AG04449 (cell line): ENCODE data around the gene NAT14.

Source experiments
- CTCF ChIA-PET: fragments of 350-600 bp; formaldehyde crosslinking; extraction: SDS; loops from one replicate; lab custom pipeline; 2021; ENCODE audit warnings: antibody characterized with exemption; lab: Yijun Ruan, JAX
- POLR2A ChIA-PET: fragments of 400-600, 350-600 bp; formaldehyde crosslinking; extraction: SDS; loops from one replicate; lab custom pipeline; 2020; ENCODE audit warnings: antibody characterized with exemption, inconsistent platforms; lab: Yijun Ruan, JAX
- DNase-seq: peaks from one replicate; pipeline ENCODE4 v3.0.0-alpha.2; 2010; ENCODE audit warnings: low read depth, low spot score
- H3K4me3 ChIP-seq: 2 replicates; pipeline ENCODE4 v1.5.1; 2011; ENCODE audit warnings: low read depth, mild to moderate bottlenecking, control low read depth, low read length
- TF ChIP-seq, protein P1 (sequence below): IDR thresholded peaks from one replicate; pipeline ENCODE4 v1.5.1; 2011; ENCODE audit warnings: mild to moderate bottlenecking, moderate library complexity, low read length, control low read depth, inconsistent platforms; ENCODE audit not compliant: insufficient read depth; ENCODE audit errors: missing control alignments

The NAT14 gene

DNA sequence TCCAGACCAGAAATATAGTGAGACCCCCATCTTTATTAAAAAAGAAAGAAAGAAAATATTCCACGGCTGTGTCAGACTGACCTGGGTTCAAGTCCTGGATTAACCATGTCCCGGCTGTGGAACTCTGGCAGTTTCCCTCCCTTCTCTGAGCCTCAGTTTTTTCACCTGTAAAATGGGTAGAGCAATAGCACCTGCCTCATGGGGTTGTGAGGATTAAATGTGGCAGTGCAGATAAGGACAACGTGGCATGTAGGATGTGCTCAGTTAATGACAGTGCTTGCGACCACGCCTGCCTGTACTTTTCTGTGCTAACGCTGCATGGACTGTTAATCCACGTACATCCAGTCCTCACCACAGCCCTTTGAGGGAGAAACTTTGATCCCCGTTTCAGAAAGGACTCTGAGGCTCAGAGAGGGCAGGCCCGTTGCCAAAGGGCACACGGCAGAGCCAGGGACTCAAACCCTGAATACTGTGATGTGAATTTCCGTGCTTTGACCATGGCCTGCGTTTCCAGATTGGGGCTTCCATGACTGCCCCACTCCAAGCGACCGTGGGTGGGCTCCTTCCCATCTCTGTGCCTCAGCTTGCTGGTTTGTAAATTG is 35.8 kb downstream of the NAT14 start:
- ChIA-PET POLR2A (no interaction called here), CTCF (interaction anchor here (1.0 to 1.3 kb wide), 3 partner anchors 13 to 111 kb away, joined by 3 to 10 read pairs (median 4); no protein-coding TSS in a partner anchor)
- DNase-seq: no peak
- H3K4me3 ChIP-seq: no peak overlapping the region
- TF ChIP-seq, protein P1, sequence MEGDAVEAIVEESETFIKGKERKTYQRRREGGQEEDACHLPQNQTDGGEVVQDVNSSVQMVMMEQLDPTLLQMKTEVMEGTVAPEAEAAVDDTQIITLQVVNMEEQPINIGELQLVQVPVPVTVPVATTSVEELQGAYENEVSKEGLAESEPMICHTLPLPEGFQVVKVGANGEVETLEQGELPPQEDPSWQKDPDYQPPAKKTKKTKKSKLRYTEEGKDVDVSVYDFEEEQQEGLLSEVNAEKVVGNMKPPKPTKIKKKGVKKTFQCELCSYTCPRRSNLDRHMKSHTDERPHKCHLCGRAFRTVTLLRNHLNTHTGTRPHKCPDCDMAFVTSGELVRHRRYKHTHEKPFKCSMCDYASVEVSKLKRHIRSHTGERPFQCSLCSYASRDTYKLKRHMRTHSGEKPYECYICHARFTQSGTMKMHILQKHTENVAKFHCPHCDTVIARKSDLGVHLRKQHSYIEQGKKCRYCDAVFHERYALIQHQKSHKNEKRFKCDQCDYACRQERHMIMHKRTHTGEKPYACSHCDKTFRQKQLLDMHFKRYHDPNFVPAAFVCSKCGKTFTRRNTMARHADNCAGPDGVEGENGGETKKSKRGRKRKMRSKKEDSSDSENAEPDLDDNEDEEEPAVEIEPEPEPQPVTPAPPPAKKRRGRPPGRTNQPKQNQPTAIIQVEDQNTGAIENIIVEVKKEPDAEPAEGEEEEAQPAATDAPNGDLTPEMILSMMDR: no peak

DNA sequence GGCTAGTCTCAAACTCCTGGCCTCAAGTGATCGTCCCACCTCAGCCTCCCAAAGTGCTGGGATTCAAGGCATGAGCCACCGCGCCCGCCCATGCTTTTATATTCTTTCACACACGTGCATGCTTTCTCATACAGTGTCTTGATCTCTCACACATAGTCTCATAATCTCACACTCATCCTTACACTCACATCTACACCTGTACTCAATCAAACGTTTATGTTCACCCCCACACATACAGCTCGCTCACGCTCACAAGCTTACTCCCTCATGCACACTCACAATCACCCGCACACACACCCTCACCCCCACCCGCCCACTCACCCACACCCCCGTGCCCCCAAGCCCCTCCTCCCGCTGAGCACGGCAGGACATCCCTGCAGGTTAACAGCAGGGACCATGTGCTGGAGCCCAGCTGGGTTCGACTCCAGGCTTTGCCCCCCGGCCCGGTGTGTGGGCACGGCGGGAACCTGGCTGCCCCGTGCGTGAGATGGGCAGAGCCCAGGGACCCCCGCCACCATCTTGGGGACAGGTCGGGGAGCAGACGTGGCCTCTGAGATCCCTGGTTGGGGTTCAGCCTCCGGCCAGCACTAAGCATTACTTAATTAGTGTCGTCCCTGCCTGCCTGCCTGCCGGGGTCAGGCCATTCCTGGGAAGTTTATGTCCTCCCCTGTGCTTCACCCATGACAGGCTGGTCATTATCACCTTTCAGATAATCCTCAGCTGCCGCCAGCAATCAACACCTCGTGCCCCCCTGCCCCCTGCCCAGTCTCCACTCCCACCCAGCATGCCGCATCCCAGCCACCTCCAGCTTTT is 40.5 kb downstream of the NAT14 start:
- DNase-seq: no peak
- H3K4me3 ChIP-seq: no peak overlapping the region
- ChIA-PET CTCF (interaction anchor here (1.0 to 2.0 kb wide), 5 partner anchors 8 to 106 kb away, joined by 3 to 11 read pairs (median 6); partner anchors contain the start of gene ZNF865), POLR2A (interaction anchor here (1.1 to 1.3 kb wide), 2 partner anchors 11 to 27 kb away, joined by 3 to 4 read pairs; no protein-coding TSS in a partner anchor)
- TF ChIP-seq, protein P1: no peak

DNA sequence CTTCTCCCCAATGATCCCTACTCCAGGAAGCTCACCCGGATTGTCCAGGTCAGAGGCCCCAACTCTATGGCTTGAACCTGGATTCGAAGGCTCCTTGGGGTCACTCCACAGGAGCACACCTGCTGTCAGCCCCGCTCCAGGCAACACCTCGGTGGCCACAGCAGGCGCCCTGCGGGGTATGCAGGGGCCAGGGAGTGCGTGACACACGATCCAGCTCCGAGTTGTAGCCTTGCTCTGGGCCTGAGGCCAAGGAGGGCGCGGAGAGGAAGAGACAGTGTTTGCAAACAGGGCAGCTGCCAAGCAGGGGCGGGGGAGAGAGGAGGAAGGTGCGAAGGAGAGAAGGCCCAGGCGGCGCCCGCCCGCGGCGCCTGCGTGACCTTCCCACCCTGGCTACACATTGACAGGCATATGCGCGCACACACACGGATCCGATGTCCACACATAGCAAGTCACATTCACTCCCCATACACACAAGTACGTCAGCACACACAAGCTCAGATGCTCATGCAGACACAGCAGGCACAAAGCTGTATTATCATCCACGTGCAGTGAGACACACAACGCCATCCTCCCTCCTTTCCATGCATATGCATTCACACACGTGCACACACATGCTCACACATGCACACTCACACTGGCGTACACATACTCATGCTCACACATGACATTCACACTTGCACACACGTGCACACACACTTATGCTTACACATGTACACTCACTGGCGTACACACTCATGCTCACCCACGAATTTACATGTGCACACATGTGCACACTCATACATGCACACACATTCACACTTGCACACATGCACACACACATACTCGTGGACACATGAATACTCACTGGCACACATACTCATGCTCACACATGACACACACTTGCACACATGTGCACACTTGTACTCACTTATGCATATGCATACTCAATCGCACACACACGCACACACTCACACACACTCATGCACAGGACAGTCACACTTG is 41.5 kb downstream of the NAT14 start:
- TF ChIP-seq, protein P1: no peak
- CTCF ChIA-PET: interaction anchor here (1.0 to 2.0 kb wide), 5 partner anchors 9 to 105 kb away, joined by 3 to 11 read pairs (median 6); partner anchors contain the start of gene ZNF865
- POLR2A ChIA-PET: interaction anchor here (1.1 to 1.3 kb wide), 2 partner anchors 10 to 26 kb away, joined by 3 to 4 read pairs; no protein-coding TSS in a partner anchor
- DNase-seq: no peak
- no peak overlapping the region for H3K4me3 ChIP-seq

DNA sequence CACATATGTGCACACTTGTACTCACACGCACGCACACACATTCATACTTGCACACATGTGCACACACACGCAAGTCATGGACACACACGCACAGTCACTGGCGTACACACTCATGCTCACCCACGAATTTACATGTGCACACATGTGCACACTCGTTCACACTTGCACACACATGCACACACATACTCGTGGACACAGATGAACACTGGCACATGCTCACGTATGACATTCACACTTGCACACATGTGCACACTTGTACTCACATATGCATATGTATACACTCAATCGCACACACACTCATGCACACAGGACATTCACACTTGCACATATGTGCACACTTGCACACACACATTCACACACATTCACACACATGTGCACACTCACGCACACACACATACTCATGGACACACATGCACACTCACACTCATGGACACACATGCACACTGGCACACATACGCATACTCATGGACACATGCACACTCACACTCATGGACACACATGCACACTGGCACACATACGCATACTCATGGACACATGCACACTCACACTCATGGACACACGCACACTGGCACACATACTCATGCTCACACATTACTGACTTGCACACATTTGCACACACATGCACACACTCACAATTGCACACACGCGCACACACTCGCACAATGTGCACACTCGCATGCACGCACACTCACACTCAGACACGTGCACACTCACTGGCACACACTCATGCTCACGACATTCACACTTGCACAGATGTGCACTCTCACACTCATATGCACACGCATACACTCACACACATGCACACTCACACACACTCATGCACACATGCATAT is 42.4 kb downstream of the NAT14 start:
- H3K4me3 ChIP-seq: no peak overlapping the region
- no peak for DNase-seq
- TF ChIP-seq, protein P1: no peak
- ChIA-PET CTCF (interaction anchor here (1.2 to 2.5 kb wide), 5 partner anchors 11 to 104 kb away, joined by 3 to 10 read pairs (median 6); partner anchors contain the start of gene ZNF865), POLR2A (interaction anchor here (1.3 kb wide), 1 partner anchor 25 kb away, joined by 4 read pairs; no protein-coding TSS in a partner anchor)
